Measurements from ENCODE around the gene FBXL14. TPM values are rescaled to one million over a fixed set of nuclear protein-coding genes. Genes with fewer than 3 reads are reported as not detected.

FBXL14 gene
- total and polyA plus RNA-seq, 2 of the 13 experiments (the other 11 are each of a cell fraction or from before 2014, with no cell fraction given): 7.0 to 7.4 TPM

DNA sequence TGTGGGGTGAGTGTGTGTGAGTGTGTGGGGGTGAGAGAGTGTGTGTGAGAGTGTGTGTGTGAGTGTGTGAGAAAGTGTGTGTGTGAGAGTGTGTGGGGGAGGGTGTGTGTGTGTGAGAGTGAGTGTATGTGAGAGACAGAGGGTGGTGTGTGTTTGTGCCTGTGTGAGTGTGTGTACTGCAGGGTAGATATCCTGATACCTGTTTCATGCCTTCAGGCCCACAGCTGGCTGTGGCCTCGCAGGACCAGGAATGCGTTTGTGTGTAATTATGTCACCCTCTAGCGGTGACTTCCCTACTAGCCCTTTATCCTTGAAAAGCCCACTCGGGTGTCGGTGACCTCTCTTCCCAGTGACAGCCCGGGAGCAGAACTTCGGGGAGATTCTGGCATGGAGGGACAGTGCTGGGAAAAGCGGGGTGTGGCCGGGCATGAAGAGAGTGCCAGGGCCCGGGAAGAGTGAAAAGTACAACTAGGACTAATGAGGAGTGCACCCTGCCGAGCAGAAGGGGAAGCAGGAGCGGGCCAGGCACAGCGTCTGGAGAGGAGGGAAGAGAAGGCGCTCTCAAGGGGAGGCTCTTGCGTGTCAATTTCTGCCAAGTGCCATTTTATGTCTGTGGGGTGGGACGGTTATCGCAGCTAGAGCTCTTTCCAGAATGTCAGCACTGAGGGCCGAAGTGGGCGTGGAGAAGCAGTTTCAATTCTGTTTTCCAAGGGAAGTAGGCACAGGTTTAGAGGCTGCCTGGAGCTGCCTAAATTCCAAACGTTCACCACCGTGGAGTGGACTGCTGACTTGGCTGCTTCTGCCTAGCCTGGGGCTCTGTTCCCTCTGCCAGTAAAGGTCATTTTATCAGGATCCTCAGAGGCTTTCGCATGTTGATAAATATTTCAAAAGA is 11.0 kb upstream of the FBXL14 start:
- no peak overlapping the region for H2AFZ ChIP-seq (ENCODE audit: low read length)
- no peak overlapping the region for H3K9ac ChIP-seq (ENCODE audit: insufficient read depth, low read depth, low read length)
- peaks cover 78% of the 10 kb centered on the region for H3K4me1 ChIP-seq (ENCODE audit: insufficient read depth, low read length)
- H3K27me3 ChIP-seq (ENCODE audit: control insufficient read depth in 1 of 2, insufficient read depth in 2 of 2, low read length in 2 of 2): peaks cover 0 to 9% of the 10 kb centered on the region in 2 experiments; a peak in 2 of 5 replicates
- peak overlapping the region; percentile 98 for H3K4me2 ChIP-seq (ENCODE audit: low read depth, low read length)
- FAIRE-seq (peak; percentile 84), DNase-seq (ENCODE audit: low spot score) (peak; percentile 70), ATAC-seq (peak; percentile 79)
- no peaks in the 10 kb centered on the region for H3K79me2 ChIP-seq (ENCODE audit: insufficient read depth, low read length)
- no peaks in the 10 kb centered on the region for H4K20me1 ChIP-seq (ENCODE audit: insufficient read depth, low read length)
- POLR2A ChIA-PET: interaction anchor here (0.9 to 1.0 kb wide), 2 partner anchors 61 to 487 kb away, joined by 3 read pairs; no protein-coding TSS in a partner anchor
- CTCF ChIA-PET (ENCODE audit: low intra/inter-chr PET ratio, low total read pairs): interaction anchor here (0.6 to 0.7 kb wide), 2 partner anchors 487 to 576 kb away, joined by 3 read pairs; no protein-coding TSS in a partner anchor
- H3K27ac ChIP-seq (ENCODE audit: extremely low read length, insufficient read depth, low read length): peak overlapping the region; percentile 38
- in situ Hi-C loops (cut with HindIII; ENCODE audit: extremely low pct_ligation_motif_present, low pct_unique_long_range_greater_than_20kb): no loop called here
- no peaks in the 10 kb centered on the region for H3K36me3 ChIP-seq (replicated peaks in 1 of 2; ENCODE audit: control insufficient read depth in 1 of 2, insufficient read depth in 2 of 2, low read length in 2 of 2)
- intact Hi-C loops (cut with micrococcal nuclease; ENCODE audit: unreplicated experiment): loop anchor here (10.0 kb wide), 1 partner anchor 1031 kb away; no protein-coding TSS in a partner anchor
- no peaks in the 10 kb centered on the region for H3K9me3 ChIP-seq (ENCODE audit: low read length)
- no TSS peak for BruUV-seq (replicated peaks)
- H3K4me3 ChIP-seq (replicated peaks in 1 of 3; ENCODE audit: insufficient read depth in 1 of 3, low read depth in 2 of 3, low read length in 3 of 3): peak overlapping the region; percentile 40 to 77 (median 49)
- under 1% methylated on average over 21 of the region's 22 CpGs for WGBS (ENCODE audit: low lambda C conversion rate)
- TF ChIP-seq ZFAT (CRISPR knock-in tag; conservative IDR thresholded peaks at IDR 0.05) (no peak), GABPB1 (CRISPR knock-in tag; IDR thresholded peaks at IDR 0.05) (no peak), ZNF652 (CRISPR knock-in tag; IDR thresholded peaks at IDR 0.05; ENCODE audit: borderline replicate concordance, low read depth) (no peak), NR2F2 (IDR thresholded peaks at IDR 0.05; ENCODE audit: borderline replicate concordance, low read depth) (no peak), SRSF1 (optimal IDR thresholded peaks at IDR 0.05; ENCODE audit: low read depth, low read length) (no peak), ZNF253 (CRISPR knock-in tag; IDR thresholded peaks at IDR 0.05; ENCODE audit: borderline replicate concordance) (no peak), MED1 (CRISPR knock-in tag; IDR thresholded peaks at IDR 0.05) (no peak), NBN (conservative IDR thresholded peaks at IDR 0.05) (no peak), ZNF354B (CRISPR knock-in tag; IDR thresholded peaks at IDR 0.05) (no peak), ZNF567 (CRISPR knock-in tag; IDR thresholded peaks at IDR 0.05; ENCODE audit: borderline replicate concordance) (no peak), SOX6 (IDR thresholded peaks at IDR 0.05) (no peak), SOX6 (CRISPR knock-in tag; IDR thresholded peaks at IDR 0.05) (no peak), ZNF205 (CRISPR knock-in tag; IDR thresholded peaks at IDR 0.05) (0 out of 2 replicates have a peak, but pooled peaks have one; percentile 27), ZNF747 (CRISPR knock-in tag; IDR thresholded peaks at IDR 0.05; ENCODE audit: borderline replicate concordance) (no peak), XRCC5 (optimal IDR thresholded peaks at IDR 0.05; ENCODE audit: low read length) (peak; percentile 47)
- TF ChIP-seq, protein P1, sequence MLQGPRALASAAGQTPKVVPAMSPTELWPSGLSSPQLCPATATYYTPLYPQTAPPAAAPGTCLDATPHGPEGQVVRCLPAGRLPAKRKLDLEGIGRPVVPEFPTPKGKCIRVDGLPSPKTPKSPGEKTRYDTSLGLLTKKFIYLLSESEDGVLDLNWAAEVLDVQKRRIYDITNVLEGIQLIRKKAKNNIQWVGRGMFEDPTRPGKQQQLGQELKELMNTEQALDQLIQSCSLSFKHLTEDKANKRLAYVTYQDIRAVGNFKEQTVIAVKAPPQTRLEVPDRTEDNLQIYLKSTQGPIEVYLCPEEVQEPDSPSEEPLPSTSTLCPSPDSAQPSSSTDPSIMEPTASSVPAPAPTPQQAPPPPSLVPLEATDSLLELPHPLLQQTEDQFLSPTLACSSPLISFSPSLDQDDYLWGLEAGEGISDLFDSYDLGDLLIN (CRISPR knock-in tag; IDR thresholded peaks at IDR 0.05; ENCODE audit: borderline replicate concordance): no peak
- TF ChIP-seq, protein P2, sequence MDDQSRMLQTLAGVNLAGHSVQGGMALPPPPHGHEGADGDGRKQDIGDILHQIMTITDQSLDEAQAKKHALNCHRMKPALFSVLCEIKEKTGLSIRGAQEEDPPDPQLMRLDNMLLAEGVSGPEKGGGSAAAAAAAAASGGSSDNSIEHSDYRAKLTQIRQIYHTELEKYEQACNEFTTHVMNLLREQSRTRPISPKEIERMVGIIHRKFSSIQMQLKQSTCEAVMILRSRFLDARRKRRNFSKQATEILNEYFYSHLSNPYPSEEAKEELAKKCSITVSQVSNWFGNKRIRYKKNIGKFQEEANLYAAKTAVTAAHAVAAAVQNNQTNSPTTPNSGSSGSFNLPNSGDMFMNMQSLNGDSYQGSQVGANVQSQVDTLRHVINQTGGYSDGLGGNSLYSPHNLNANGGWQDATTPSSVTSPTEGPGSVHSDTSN (CRISPR knock-in tag; IDR thresholded peaks at IDR 0.05; ENCODE audit: borderline replicate concordance): no peak
- TF ChIP-seq, protein P3, sequence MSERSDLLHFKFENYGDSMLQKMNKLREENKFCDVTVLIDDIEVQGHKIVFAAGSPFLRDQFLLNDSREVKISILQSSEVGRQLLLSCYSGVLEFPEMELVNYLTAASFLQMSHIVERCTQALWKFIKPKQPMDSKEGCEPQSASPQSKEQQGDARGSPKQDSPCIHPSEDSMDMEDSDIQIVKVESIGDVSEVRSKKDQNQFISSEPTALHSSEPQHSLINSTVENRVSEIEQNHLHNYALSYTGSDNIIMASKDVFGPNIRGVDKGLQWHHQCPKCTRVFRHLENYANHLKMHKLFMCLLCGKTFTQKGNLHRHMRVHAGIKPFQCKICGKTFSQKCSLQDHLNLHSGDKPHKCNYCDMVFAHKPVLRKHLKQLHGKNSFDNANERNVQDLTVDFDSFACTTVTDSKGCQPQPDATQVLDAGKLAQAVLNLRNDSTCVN (CRISPR knock-in tag; IDR thresholded peaks at IDR 0.05; ENCODE audit: borderline replicate concordance): no peak
- TF ChIP-seq, protein P4, sequence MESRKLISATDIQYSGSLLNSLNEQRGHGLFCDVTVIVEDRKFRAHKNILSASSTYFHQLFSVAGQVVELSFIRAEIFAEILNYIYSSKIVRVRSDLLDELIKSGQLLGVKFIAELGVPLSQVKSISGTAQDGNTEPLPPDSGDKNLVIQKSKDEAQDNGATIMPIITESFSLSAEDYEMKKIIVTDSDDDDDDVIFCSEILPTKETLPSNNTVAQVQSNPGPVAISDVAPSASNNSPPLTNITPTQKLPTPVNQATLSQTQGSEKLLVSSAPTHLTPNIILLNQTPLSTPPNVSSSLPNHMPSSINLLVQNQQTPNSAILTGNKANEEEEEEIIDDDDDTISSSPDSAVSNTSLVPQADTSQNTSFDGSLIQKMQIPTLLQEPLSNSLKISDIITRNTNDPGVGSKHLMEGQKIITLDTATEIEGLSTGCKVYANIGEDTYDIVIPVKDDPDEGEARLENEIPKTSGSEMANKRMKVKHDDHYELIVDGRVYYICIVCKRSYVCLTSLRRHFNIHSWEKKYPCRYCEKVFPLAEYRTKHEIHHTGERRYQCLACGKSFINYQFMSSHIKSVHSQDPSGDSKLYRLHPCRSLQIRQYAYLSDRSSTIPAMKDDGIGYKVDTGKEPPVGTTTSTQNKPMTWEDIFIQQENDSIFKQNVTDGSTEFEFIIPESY (CRISPR knock-in tag; IDR thresholded peaks at IDR 0.05): 0 out of 2 replicates have a peak, but pooled peaks have one; percentile 41

Measured in HepG2 (cell line).